ENCODE measurements around the gene PLEKHA5. TPM values are rescaled to one million over a fixed set of nuclear protein-coding genes. Genes with fewer than 3 reads are reported as not detected.

Gene PLEKHA5
- total RNA-seq, 1 experiment from 2014 or later, result 6.3 TPM

DNA sequence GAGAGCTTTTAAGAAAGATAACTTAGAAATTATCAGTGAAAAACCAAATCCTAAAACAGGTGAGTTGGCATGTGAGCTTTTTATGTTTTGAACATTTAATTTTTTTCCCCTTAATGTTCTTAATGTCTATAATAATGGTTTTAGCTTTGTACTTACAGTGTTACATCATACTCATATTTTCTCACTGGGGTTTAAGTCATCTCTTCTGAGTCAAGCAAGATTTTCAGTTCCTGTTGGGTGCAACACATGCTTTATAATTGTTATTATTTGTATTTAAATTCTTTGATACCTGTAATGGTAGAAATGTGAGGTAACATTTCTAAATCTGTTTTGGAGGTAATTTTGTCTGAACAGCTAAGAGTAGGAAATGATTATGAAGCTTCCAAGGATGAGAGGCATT, 113.0 kb downstream of the PLEKHA5 start:
- no peaks in the 10 kb centered on the region; the same call in 1 of the 2 replicates for H3K4me1 ChIP-seq (ENCODE audit: control insufficient read depth, insufficient read depth, low read length)
- no peaks in the 10 kb centered on the region for H3K9me3 ChIP-seq (ENCODE audit: control insufficient read depth, insufficient read depth, low read depth, low read length)
- no peak overlapping the region for H3K4me3 ChIP-seq (ENCODE audit: low read depth in 2 of 2, low read length in 2 of 2)
- no TSS peak for BruUV-seq (replicated peaks)
- TF ChIP-seq TCF7L2 (IDR thresholded peaks at IDR 0.05; ENCODE audit: low read depth, low read length) (no peak), SIN3A (IDR thresholded peaks at IDR 0.05; ENCODE audit: borderline replicate concordance, insufficient read depth, low read depth, low read length) (no peak), POLR2AphosphoS5 (IDR thresholded peaks at IDR 0.05; ENCODE audit: low read depth, low read length) (no peak)
- TF ChIP-seq, protein P1, sequence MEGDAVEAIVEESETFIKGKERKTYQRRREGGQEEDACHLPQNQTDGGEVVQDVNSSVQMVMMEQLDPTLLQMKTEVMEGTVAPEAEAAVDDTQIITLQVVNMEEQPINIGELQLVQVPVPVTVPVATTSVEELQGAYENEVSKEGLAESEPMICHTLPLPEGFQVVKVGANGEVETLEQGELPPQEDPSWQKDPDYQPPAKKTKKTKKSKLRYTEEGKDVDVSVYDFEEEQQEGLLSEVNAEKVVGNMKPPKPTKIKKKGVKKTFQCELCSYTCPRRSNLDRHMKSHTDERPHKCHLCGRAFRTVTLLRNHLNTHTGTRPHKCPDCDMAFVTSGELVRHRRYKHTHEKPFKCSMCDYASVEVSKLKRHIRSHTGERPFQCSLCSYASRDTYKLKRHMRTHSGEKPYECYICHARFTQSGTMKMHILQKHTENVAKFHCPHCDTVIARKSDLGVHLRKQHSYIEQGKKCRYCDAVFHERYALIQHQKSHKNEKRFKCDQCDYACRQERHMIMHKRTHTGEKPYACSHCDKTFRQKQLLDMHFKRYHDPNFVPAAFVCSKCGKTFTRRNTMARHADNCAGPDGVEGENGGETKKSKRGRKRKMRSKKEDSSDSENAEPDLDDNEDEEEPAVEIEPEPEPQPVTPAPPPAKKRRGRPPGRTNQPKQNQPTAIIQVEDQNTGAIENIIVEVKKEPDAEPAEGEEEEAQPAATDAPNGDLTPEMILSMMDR (IDR thresholded peaks at IDR 0.05), result no peak
- TF ChIP-seq, protein P2, sequence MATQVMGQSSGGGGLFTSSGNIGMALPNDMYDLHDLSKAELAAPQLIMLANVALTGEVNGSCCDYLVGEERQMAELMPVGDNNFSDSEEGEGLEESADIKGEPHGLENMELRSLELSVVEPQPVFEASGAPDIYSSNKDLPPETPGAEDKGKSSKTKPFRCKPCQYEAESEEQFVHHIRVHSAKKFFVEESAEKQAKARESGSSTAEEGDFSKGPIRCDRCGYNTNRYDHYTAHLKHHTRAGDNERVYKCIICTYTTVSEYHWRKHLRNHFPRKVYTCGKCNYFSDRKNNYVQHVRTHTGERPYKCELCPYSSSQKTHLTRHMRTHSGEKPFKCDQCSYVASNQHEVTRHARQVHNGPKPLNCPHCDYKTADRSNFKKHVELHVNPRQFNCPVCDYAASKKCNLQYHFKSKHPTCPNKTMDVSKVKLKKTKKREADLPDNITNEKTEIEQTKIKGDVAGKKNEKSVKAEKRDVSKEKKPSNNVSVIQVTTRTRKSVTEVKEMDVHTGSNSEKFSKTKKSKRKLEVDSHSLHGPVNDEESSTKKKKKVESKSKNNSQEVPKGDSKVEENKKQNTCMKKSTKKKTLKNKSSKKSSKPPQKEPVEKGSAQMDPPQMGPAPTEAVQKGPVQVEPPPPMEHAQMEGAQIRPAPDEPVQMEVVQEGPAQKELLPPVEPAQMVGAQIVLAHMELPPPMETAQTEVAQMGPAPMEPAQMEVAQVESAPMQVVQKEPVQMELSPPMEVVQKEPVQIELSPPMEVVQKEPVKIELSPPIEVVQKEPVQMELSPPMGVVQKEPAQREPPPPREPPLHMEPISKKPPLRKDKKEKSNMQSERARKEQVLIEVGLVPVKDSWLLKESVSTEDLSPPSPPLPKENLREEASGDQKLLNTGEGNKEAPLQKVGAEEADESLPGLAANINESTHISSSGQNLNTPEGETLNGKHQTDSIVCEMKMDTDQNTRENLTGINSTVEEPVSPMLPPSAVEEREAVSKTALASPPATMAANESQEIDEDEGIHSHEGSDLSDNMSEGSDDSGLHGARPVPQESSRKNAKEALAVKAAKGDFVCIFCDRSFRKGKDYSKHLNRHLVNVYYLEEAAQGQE (IDR thresholded peaks at IDR 0.05; ENCODE audit: insufficient read depth in 1 of 2, low read depth in 2 of 2, low read length in 1 of 2), result no peak
- H3K27me3 ChIP-seq (ENCODE audit: control insufficient read depth, insufficient read depth, low read length), result no peaks in the 10 kb centered on the region
- no peak for DNase-seq (ENCODE audit: low read depth, low spot score)
- H3K36me3 ChIP-seq (ENCODE audit: control insufficient read depth, insufficient read depth, low read length), result no peaks in the 10 kb centered on the region
- in situ Hi-C loops (cut with HindIII; ENCODE audit: low pct_unique_long_range_greater_than_20kb, low sequenced_read_pairs), result no loop called here
- ChIA-PET CTCF (interaction anchor here (0.6 kb wide), 1 partner anchor 302 kb away, joined by 6 read pairs; no protein-coding TSS in a partner anchor), POLR2A (no interaction called here)
- intact Hi-C loops (cut with micrococcal nuclease; ENCODE audit: unreplicated experiment), result no loop called here
- no peak overlapping the region for H3K27ac ChIP-seq (ENCODE audit: low read length)
- ATAC-seq, result no peak

DNA sequence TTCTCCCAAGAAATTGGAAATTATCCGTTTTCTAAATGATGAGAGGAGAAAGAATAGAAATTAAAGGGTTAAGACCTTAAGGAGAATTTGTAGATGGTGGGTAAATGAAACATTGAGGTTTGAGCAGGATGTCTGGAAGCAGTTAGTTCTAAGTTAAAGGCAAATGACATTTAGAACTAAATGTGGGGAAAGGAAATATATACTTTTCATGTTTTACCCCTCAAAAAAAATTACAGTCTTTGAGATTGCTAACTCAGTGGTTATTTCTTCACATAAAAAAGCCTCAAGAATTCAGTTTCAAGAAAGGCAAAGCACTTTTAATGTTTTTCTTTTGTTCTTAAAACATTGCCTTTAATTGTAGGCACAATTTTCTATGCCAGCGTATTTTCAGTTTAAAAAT, 114.0 kb downstream of the PLEKHA5 start:
- intact Hi-C loops (cut with micrococcal nuclease; ENCODE audit: unreplicated experiment), result no loop called here
- TF ChIP-seq, protein P1 (IDR thresholded peaks at IDR 0.05), result no peak
- no peak for ATAC-seq
- Histone ChIP-seq H3K4me3 (ENCODE audit: low read depth in 2 of 2, low read length in 2 of 2) (no peak overlapping the region), H3K9me3 (ENCODE audit: control insufficient read depth, insufficient read depth, low read depth, low read length) (no peaks in the 10 kb centered on the region), H3K27ac (ENCODE audit: low read length) (no peak overlapping the region), H3K36me3 (ENCODE audit: control insufficient read depth, insufficient read depth, low read length) (no peaks in the 10 kb centered on the region), H3K27me3 (ENCODE audit: control insufficient read depth, insufficient read depth, low read length) (no peaks in the 10 kb centered on the region), H3K4me1 (ENCODE audit: control insufficient read depth, insufficient read depth, low read length) (no peaks in the 10 kb centered on the region; the same call in 1 of the 2 replicates)
- no peak for DNase-seq (ENCODE audit: low read depth, low spot score)
- in situ Hi-C loops (cut with HindIII; ENCODE audit: low pct_unique_long_range_greater_than_20kb, low sequenced_read_pairs), result no loop called here
- no TSS peak for BruUV-seq (replicated peaks)
- ChIA-PET CTCF (no interaction called here), POLR2A (no interaction called here)

DNA sequence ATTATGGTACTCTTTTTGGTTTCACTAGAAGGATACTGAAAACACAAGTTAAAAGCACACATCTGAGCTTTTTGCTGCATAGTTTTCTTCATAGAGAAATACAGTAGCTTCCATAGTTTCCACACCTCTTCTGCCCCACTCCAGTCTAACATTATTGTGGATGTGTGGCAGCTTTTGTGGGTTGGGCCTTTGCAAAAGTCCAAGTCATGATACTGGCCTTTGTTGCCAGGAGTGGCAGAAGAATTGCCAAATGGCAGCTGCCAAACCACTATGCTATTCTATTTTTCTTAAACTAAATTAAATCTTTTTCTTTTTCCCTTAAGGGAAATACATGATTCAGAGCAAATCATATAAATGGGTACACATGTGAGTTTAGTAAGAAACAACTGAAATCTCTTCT, 114.8 kb downstream of the PLEKHA5 start:
- H3K4me1 ChIP-seq (ENCODE audit: control insufficient read depth, insufficient read depth, low read length), result no peaks in the 10 kb centered on the region
- DNase-seq (ENCODE audit: low read depth, low spot score) (no peak), ATAC-seq (no peak)
- H3K36me3 ChIP-seq (ENCODE audit: control insufficient read depth, insufficient read depth, low read length), result no peaks in the 10 kb centered on the region
- CTCF ChIA-PET, result no interaction called here
- POLR2A ChIA-PET, result no interaction called here
- TF ChIP-seq, protein P1 (IDR thresholded peaks at IDR 0.05), result no peak
- no peak for TF ChIP-seq TCF7L2 (IDR thresholded peaks at IDR 0.05; ENCODE audit: low read depth, low read length)
- TF ChIP-seq, protein P2 (IDR thresholded peaks at IDR 0.05; ENCODE audit: insufficient read depth in 1 of 2, low read depth in 2 of 2, low read length in 1 of 2), result no peak
- TF ChIP-seq POLR2AphosphoS5 (IDR thresholded peaks at IDR 0.05; ENCODE audit: low read depth, low read length), result no peak
- TF ChIP-seq SIN3A (IDR thresholded peaks at IDR 0.05; ENCODE audit: borderline replicate concordance, insufficient read depth, low read depth, low read length), result no peak
- H3K9me3 ChIP-seq (ENCODE audit: control insufficient read depth, insufficient read depth, low read depth, low read length), result no peaks in the 10 kb centered on the region
- no peak overlapping the region for H3K4me3 ChIP-seq (ENCODE audit: low read depth in 2 of 2, low read length in 2 of 2)
- no peaks in the 10 kb centered on the region for H3K27me3 ChIP-seq (ENCODE audit: control insufficient read depth, insufficient read depth, low read length)
- H3K27ac ChIP-seq (ENCODE audit: low read length), result no peak overlapping the region
- in situ Hi-C loops (cut with HindIII; ENCODE audit: low pct_unique_long_range_greater_than_20kb, low sequenced_read_pairs), result no loop called here
- BruUV-seq (replicated peaks), result no TSS peak
- intact Hi-C loops (cut with micrococcal nuclease; ENCODE audit: unreplicated experiment), result no loop called here
